NCI-H526 (cell line): ENCODE measurements around the gene FOXL2NB.

Experiments used
- DNase-seq, 2 experiments: peaks; one replicate each; lab custom pipeline; 2025; lab: John Stamatoyannopoulos, UW

FOXL2NB gene

DNA sequence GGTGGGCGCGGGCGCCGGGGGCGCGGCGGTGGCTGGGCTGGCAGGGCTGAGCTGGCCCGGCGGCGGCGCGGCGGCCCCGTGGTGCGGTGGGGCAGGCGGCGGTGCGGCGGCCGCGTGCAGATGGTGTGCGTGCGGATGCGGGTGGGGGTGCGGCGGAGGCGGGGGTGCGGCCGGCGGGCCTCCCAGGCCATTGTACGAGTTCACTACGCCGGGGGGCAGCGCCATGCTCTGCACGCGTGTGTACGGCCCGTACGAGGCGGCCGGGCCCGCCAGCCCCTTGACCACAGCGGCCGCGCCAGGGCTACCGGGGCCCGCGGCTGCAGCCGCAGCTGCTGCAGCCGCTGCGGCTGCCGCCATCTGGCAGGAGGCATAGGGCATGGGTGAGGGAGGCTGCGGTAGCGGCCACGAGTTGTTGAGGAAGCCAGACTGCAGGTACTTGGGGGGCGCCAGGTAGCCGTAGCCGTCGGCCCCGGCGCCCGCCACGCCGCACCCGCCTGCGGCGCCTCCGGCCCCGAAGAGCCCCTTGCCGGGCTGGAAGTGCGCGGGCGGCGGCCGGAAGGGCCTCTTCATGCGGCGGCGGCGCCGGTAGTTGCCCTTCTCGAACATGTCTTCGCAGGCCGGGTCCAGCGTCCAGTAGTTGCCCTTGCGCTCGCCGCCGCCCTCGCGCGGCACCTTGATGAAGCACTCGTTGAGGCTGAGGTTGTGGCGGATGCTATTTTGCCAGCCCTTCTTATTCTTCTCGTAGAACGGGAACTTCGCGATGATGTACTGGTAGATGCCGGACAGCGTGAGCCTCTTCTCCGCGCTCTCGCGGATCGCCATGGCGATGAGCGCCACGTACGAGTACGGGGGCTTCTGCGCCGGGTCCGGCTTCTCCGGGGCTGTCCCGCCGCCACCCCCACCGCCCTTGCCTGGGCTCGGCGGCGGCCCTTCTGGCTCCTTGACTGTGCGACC lies 1.0 kb upstream of the FOXL2NB start:
- DNase-seq: peak in 1 of 2 experiments; percentile 65

GRCh38 chr3:138947495-138948121 lies 591 bp downstream of the FOXL2NB start:
- peak in 1 of 2 experiments; percentile 20 for DNase-seq

DNA sequence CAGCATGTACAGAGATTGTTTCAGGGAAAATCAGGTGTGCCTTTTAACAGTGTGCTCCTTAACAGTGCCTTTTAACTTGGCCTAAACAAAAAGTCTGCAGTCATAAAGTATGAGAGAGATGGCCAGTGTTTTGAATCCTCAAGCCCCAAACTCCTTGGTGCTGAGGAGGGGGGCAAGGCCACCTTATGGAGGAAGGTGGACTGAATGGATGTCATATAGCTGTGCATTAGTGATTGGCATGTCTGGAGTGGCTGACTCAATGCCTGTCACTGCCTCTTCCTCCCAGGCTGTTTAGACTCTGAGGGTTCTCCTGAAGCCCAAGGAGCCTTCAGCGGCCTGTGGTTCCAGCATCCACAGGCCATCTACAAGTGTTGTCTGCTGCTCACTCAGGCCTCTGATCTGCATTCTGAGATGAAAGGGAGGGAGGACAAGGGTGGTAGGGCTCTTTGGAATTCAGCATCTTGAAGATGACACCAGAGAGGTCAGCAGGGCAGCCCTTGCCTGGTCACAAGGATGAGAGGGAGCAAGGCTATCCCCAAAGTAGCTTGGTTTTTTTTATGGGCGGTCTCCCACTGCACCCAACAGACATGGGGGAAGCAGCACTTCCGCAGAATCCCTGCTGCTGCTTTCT lies 1.5 kb downstream of the FOXL2NB start:
- DNase-seq: no peak

GRCh38 chr3:138949002-138949418 lies 2.0 kb downstream of the FOXL2NB start:
- no peak for DNase-seq

GRCh38 chr3:138949445-138950005 lies 2.5 kb downstream of the FOXL2NB start:
- DNase-seq: peak in 1 of 2 experiments; percentile 34

GRCh38 chr3:138950006-138950644 lies 3.1 kb downstream of the FOXL2NB start:
- peak; percentile 8 to 85 for DNase-seq

GRCh38 chr3:138950701-138951100 lies 3.7 kb downstream of the FOXL2NB start:
- no peak for DNase-seq

DNA sequence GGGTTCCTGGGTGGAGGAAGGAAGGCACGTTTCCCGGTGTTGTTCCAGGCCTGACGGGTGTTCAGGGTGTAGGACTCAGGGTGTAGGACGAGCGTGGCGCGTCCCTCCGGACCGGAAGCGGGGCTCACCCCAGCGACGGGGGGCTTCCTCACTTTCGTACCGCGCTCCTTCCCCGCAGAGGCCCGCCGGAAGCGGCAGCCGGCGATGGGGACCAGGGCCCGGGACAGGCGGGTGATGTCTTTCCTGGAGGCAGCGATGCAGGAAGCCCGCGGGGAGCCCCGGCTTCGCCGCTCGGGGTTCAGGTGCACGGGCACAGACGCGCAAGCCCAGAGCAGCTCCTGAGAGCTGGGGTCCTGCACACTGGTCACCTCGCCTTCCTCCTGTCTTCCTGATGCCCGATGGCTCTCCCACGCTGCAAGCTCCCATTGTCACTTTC lies 13.4 kb downstream of the FOXL2NB start:
- DNase-seq: no peak

DNA sequence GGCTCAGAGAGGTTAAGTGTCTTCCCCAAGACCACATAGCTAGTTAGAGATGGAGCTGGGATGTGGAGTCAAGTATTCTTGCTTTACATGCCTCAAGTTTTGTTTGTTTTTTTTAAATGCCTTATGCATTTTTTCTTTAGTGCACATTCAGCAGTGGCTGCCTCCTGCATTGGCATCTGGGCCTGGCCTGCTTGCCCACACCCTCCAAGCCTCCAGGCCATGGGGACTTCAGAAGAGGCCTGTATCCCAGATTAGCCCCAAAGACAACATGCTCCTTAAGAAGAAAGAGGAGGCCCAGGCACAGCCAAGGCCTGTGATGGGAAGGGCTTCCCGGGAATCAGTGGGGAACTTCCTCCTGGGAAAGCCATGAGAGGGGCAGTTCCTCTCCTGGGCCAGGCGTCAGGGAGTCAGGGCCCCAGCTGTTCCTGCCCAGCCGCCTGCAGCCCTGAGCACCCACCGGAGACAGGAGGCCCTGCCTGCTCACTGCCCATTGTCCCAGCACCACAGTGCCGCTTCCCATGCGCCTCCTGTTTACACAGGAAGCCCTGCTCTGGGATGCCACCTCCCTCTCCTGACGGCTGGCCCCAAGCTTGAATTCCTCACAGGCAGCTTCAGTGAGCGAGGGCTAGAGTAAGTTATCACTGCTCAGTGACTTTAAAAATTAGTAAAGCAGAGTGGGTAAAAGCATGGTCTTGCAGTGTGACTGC lies 16.0 kb downstream of the FOXL2NB start:
- DNase-seq: no peak

DNA sequence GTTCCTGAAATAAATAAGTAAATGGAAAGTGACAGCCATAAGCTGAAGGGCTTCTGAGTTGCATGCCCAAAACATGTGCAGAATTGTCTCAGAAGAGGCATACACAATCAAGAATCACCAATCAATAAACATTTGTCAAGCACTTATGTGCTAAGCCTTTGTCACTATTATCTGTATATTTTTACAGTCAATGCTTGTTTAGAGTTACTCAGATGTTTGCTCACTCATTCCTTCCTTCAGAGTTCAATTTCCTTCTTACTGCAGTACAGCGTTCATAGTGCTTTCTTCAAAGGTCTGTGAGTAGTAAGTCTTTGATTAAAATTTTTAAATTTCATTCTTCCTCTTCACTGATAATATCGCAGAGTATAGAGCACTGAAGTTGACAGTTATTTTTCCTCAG lies 17.2 kb downstream of the FOXL2NB start:
- DNase-seq: no peak

DNA sequence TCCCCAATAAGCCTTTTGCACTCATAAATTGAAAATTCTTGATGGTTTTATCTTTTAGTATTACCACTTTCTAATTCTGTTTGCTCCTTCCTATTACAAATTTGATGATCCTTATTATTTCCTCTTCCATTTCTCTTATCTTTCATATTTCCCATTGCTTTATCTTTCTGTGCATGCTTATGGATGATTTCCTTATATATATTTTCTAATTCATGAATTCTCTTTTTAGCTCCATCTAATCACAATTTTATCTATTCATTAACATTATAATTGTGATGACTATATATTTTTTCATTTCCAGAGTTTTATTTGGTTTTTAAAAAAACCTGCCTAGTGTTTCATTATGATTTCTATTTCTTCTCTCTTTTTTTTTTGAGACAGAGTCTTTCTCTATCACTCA lies 17.9 kb downstream of the FOXL2NB start:
- no peak for DNase-seq

GRCh38 chr3:138971766-138972320 lies 24.8 kb downstream of the FOXL2NB start:
- DNase-seq: no peak

DNA sequence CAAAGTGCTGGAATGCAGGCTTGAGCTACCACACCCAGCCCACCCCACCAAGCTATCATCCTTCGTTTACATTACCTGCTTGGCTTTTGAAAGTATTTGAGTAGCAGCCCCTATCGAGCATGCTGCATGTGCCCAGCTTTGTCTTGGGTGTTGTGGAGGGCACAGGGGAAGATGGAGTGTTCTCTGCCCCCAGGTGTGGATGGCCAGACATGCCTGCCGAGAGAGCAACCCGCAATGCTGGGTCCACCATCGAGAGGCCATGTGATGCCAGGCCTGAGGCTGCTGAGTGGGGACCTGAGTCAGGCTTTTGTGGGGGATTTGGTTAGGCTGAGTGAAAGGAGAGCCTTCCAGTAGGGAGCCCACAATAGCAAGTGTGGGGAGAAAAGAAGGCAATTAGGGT lies 25.9 kb downstream of the FOXL2NB start:
- no peak for DNase-seq

GRCh38 chr3:138974462-138974861 lies 27.4 kb downstream of the FOXL2NB start:
- DNase-seq: no peak

- DNase-seq: no peak
These were observed 28.3 kb downstream of the FOXL2NB start for GRCh38 chr3:138975351-138975750.

DNA sequence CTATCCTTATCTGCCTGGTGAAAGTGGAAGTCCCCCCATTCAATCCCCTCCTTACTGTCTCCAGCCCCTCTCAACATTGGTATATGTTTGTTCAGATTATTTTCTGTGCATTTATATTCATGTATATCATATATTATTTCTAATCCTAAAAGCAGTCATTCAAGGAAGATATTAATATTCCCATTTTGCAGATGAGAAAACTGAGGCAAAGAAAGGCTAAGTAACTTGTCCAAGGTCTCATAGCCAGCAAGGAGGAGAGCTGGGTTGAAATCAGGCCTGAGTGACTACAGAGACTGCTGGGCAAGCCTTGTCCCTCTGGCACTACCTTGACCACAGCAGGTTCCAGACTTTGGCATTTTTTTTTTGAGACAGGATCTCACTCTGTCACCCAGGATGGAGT lies 29.0 kb downstream of the FOXL2NB start:
- no peak for DNase-seq

DNA sequence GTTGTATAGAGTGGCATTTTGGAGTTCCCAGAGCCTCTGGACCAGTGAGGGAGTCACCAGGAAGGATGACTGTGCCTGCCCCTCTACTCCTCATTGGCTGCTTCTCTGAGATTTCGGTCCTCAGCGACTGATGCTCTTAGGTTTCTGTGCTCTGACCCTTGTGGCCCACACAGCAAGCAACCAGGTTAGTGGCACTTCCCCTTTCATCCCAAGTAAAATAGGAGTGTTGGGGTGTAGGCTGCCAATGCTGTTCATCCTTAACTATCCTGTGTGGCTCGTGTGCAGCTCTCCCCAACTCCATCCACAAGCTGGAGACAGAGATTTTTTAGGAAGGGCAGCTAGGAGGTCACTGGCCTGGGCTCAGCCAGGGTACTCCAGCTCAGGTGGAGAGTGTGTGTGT lies 37.8 kb downstream of the FOXL2NB start:
- DNase-seq: no peak

DNA sequence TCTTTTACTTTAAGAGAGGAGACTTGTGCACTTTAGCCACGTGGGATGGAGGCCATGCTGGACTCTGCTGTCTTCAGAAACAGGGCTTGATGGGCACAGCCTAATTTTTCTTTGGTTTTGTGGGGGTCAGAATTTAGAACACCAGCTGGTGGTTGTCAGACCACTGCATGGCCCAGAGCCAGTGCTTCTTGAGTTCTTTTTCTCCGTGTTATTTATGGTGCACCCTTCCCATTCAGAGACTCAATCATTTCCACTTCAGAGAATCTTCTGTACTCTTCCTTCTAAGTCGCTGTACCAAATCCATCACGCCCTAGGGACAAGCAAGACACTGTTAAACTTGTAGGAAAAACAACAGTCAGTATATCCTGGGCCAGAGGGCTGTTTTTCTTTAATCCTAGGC lies 38.9 kb downstream of the FOXL2NB start:
- DNase-seq: no peak

DNA sequence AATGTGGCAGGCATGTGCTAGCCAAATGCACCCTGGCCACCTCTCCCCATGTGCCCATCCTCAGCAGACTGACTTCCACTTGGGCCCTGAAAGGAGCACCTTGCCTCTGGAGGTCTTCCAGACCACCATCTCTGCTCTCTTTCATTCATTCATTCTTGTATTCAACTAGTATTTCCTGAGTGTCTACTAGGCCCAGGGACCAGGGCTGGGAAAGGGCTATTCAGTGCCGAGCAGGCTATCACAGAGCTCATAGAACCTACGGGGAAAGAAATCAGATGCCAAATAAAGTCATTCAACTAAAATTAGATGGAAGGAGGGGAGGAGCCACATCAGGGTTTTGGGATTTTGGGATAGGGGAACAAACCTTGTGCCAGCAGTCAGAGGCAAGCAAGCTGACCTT lies 40.2 kb downstream of the FOXL2NB start:
- no peak for DNase-seq

- DNase-seq: no peak
These were observed 48.7 kb downstream of the FOXL2NB start for GRCh38 chr3:138995706-138996105.
